Measurements from ENCODE around the gene PFN3. TPM values are rescaled to one million over a fixed set of nuclear protein-coding genes. Genes with fewer than 3 reads are reported as not detected.

Gene PFN3
- total RNA-seq, 1 experiment from 2014 or later, result not detected

GRCh38 chr5:177371120-177372033 is 29.1 kb downstream of the PFN3 start:
- DNase-seq, result no peak
- intact Hi-C loops (cut with micrococcal nuclease; ENCODE audit: unreplicated experiment), result no loop called here
- TF ChIP-seq CTCF (IDR thresholded peaks at IDR 0.05; ENCODE audit: unreplicated experiment), result no peak
- H3K9me3 Mint-ChIP-seq (ENCODE audit: low read depth, unreplicated experiment), result no peaks in the 10 kb centered on the region
- no peaks in the 10 kb centered on the region for H3K27me3 Mint-ChIP-seq (ENCODE audit: unreplicated experiment)
- peak overlapping the region; percentile 53 for H3K4me3 Mint-ChIP-seq (ENCODE audit: low read depth, unreplicated experiment)
- no peak overlapping the region for H3K27ac Mint-ChIP-seq (ENCODE audit: unreplicated experiment)
- CTCF ChIA-PET, result interaction anchor here (0.6 to 3.8 kb wide), 8 partner anchors 7 to 1143 kb away, joined by 3 to 46 read pairs (median 7); partner anchors contain the start of gene LMAN2
- peaks cover 26% of the 10 kb centered on the region for H3K4me1 Mint-ChIP-seq (ENCODE audit: low read depth, unreplicated experiment)
- BruUV-seq (replicated peaks), result no TSS peak
- peaks cover 23% of the 10 kb centered on the region for H3K36me3 Mint-ChIP-seq (ENCODE audit: insufficient read depth, unreplicated experiment)

DNA sequence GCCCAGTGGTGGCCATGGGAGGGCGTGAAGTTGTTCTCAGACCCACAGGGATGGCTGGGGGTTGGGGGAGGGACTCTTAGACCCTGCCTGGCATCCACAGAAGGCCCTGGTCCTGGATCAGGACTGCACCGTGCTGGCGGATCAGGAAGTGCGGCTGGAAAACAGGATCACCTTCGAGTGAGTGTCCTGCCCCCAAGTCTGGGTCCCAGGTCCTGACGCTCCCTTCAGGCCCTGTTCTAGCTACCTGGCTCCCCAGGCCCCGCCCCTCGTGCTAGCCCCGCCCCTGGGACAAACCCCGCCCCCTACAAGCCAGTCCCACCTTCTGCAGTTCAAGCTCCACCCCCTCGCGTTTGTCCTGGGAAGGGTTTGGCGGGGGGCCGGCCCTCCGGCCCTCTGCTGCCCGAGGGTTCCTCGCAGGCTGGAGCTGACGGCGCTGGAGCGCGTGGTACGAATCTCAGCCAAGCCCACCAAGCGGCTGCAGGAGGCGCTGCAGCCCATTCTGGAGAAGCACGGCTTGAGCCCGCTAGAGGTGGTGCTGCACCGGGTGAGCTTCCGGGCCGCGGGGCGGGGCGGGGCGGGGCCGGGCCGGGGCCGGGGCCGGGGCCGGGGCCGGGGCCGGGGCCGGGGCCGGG is 29.9 kb downstream of the PFN3 start:
- peaks cover 20% of the 10 kb centered on the region for H3K4me1 Mint-ChIP-seq (ENCODE audit: low read depth, unreplicated experiment)
- H3K36me3 Mint-ChIP-seq (ENCODE audit: insufficient read depth, unreplicated experiment), result peaks cover 19% of the 10 kb centered on the region
- no peak overlapping the region for H3K27ac Mint-ChIP-seq (ENCODE audit: unreplicated experiment)
- TF ChIP-seq CTCF (IDR thresholded peaks at IDR 0.05; ENCODE audit: unreplicated experiment), result peak; percentile 16
- DNase-seq, result peak; percentile 78
- CTCF ChIA-PET, result interaction anchor here (0.5 to 3.8 kb wide), 8 partner anchors 8 to 145 kb away, joined by 3 to 46 read pairs (median 7); partner anchors contain the start of gene LMAN2
- H3K27me3 Mint-ChIP-seq (ENCODE audit: unreplicated experiment), result no peaks in the 10 kb centered on the region
- peak overlapping the region; percentile 53 for H3K4me3 Mint-ChIP-seq (ENCODE audit: low read depth, unreplicated experiment)
- intact Hi-C loops (cut with micrococcal nuclease; ENCODE audit: unreplicated experiment), result no loop called here
- no TSS peak for BruUV-seq (replicated peaks)
- H3K9me3 Mint-ChIP-seq (ENCODE audit: low read depth, unreplicated experiment), result no peaks in the 10 kb centered on the region

- H3K27ac Mint-ChIP-seq (ENCODE audit: unreplicated experiment), result peak overlapping the region; percentile 64
- no peak overlapping the region for H3K4me3 Mint-ChIP-seq (ENCODE audit: low read depth, unreplicated experiment)
Measured at GRCh38 chr5:177369645-177370440, 30.6 kb downstream of the PFN3 start.

More at GRCh38 chr5:177369645-177370440, 30.6 kb downstream of the PFN3 start:
- Mint-ChIP-seq H3K27me3 (ENCODE audit: unreplicated experiment) (no peaks in the 10 kb centered on the region), H3K4me1 (ENCODE audit: low read depth, unreplicated experiment) (peaks cover 20% of the 10 kb centered on the region), H3K9me3 (ENCODE audit: low read depth, unreplicated experiment) (no peaks in the 10 kb centered on the region), H3K36me3 (ENCODE audit: insufficient read depth, unreplicated experiment) (peaks cover 19% of the 10 kb centered on the region)
- no peak for DNase-seq
- BruUV-seq (replicated peaks), result no TSS peak
- CTCF ChIA-PET, result interaction anchor here (0.5 to 3.8 kb wide), 10 partner anchors 9 to 85 kb away, joined by 3 to 46 read pairs (median 7); partner anchors contain the start of gene LMAN2
- intact Hi-C loops (cut with micrococcal nuclease; ENCODE audit: unreplicated experiment), result no loop called here
- TF ChIP-seq CTCF (IDR thresholded peaks at IDR 0.05; ENCODE audit: unreplicated experiment), result no peak
